CD4-positive, alpha-beta T cell treated with Interleukin-17A for 1 hour (primary cell): ENCODE results near the gene PALMD.
A peak's percentile ranks its signal among the peaks of the same experiment; 100 is the strongest.

ENCODE experiments used
- DNase-seq: peaks from one replicate; pipeline ENCODE4 v3.0.0-alpha.2; 2020

The PALMD gene

GRCh38 chr1:99704356-99704816 is 58.5 kb downstream of the PALMD start:
- DNase-seq = no peak

GRCh38 chr1:99705385-99705784 is 59.5 kb downstream of the PALMD start:
- no peak for DNase-seq

GRCh38 chr1:99707535-99708142 is 61.7 kb downstream of the PALMD start:
- peak; percentile 63 for DNase-seq

- no peak for DNase-seq
These were observed 65.1 kb downstream of the PALMD start for GRCh38 chr1:99710994-99711393.

- no peak for DNase-seq
These were observed 67.1 kb downstream of the PALMD start for GRCh38 chr1:99713006-99713405.

GRCh38 chr1:99717005-99717404 is 71.1 kb downstream of the PALMD start:
- DNase-seq = no peak

GRCh38 chr1:99723251-99723650 is 77.3 kb downstream of the PALMD start:
- no peak for DNase-seq

GRCh38 chr1:99725996-99726395 is 80.1 kb downstream of the PALMD start:
- DNase-seq = no peak

- DNase-seq = no peak
These were observed 80.5 kb downstream of the PALMD start for GRCh38 chr1:99726407-99726806.

- no peak for DNase-seq
These were observed 80.9 kb downstream of the PALMD start for GRCh38 chr1:99726818-99727217.

GRCh38 chr1:99727575-99728185 is 81.8 kb downstream of the PALMD start:
- no peak for DNase-seq

- no peak for DNase-seq
These were observed 82.8 kb downstream of the PALMD start for GRCh38 chr1:99728494-99729235.

GRCh38 chr1:99731384-99731783 is 85.5 kb downstream of the PALMD start:
- no peak for DNase-seq

- no peak for DNase-seq
These were observed 89.9 kb downstream of the PALMD start for GRCh38 chr1:99735852-99736251.

- DNase-seq = no peak
These were observed 91.1 kb downstream of the PALMD start for GRCh38 chr1:99737016-99737415.

GRCh38 chr1:99738858-99739465 is 93.0 kb downstream of the PALMD start:
- DNase-seq = no peak

- DNase-seq = no peak
These were observed 94.2 kb downstream of the PALMD start for GRCh38 chr1:99740141-99740540.
